ENCODE data around the gene GRK3.

The GRK3 gene

GRCh38 chr22:25656724-25657123 is 92.2 kb downstream of the GRK3 start:
- in situ Hi-C loops (cut with HindIII; ENCODE audit: low sequenced_read_pairs), result no loop called here

DNA sequence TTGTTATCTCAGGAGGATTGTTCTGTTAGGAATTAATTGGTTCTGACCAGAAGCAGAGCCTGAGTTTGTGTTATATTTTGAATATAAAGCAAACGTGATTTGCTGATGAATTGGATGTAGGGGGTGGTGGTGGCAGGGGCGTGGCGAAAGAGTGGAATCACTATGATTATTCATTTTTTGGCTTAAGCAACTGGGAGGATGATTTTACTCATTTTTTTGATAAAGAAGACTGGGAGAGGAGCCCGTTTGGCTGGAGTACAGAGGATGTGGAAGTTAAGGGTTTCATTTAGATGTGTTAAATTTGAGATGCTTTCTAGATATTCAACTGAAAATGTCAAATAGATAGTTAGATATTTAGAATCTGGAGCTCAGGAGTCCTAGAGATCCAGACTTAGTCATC is 94.2 kb downstream of the GRK3 start:
- in situ Hi-C loops (cut with HindIII; ENCODE audit: low sequenced_read_pairs), result no loop called here

GRCh38 chr22:25659413-25659812 is 94.9 kb downstream of the GRK3 start:
- in situ Hi-C loops (cut with HindIII; ENCODE audit: low sequenced_read_pairs), result no loop called here

DNA sequence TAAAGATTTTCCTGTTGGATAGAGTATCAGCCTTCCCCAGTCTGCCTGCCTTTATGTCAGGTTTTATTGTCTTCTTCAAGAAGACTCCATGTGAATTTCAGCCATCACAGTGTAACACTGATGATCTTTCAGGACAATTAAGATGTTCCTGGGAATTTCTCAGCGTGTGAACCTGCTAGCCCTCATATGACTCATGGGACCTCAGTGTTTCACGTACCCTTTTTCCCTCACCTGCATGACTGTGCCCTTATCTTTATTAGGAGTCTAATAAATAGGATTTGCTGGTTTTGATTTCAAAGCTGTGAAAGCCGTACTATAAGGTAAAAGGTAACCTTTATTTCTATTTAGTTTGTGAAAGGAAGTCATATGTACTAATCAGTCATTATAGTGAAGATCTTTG is 95.9 kb downstream of the GRK3 start:
- in situ Hi-C loops (cut with HindIII; ENCODE audit: low sequenced_read_pairs), result no loop called here

DNA sequence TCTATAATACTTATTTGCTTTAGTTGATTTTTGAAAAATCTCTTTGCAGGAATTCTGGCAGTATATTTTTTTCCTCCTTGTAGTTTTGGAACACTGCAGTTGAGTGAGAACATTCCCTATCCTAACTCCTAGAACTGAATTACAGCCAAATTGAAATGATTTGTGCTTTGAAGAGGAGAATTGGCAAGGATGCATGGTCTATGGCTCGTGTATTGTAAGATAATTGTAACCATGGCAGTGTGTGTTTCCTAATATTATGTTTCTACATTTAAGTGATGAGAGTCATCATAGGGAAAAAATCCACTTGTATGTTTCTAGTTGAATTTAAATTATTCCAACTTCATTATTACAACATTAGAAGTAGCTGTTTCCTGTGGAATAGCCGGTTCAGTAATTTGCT is 96.6 kb downstream of the GRK3 start:
- in situ Hi-C loops (cut with HindIII; ENCODE audit: low sequenced_read_pairs), result no loop called here

GRCh38 chr22:25663654-25664053 is 99.2 kb downstream of the GRK3 start:
- in situ Hi-C loops (cut with HindIII; ENCODE audit: low sequenced_read_pairs), result no loop called here

- in situ Hi-C loops (cut with HindIII; ENCODE audit: low sequenced_read_pairs), result no loop called here
Measured at GRCh38 chr22:25666308-25666707, 101.8 kb downstream of the GRK3 start.

DNA sequence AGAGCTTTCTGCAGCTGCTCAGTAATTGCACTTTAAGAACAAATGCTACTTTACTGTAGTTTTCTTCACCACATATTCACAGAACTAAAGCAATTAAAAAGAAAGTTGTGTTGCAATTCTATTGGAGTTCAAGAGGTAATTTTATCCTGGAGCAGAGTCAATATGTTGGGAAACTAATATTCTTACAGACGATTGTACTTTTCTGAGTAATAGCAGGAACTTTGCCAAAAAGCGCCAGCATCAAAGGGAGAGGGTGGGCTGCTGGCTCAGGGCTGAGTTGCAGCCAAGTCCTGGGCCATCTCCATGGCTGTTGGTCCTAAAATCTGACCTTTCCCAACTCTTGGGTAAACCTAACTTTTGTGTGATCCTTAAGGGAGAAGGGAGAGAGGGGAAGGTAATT is 104.0 kb downstream of the GRK3 start:
- in situ Hi-C loops (cut with HindIII; ENCODE audit: low sequenced_read_pairs), result no loop called here

GRCh38 chr22:25669253-25670069 is 105.0 kb downstream of the GRK3 start:
- in situ Hi-C loops (cut with HindIII; ENCODE audit: low sequenced_read_pairs), result no loop called here

DNA sequence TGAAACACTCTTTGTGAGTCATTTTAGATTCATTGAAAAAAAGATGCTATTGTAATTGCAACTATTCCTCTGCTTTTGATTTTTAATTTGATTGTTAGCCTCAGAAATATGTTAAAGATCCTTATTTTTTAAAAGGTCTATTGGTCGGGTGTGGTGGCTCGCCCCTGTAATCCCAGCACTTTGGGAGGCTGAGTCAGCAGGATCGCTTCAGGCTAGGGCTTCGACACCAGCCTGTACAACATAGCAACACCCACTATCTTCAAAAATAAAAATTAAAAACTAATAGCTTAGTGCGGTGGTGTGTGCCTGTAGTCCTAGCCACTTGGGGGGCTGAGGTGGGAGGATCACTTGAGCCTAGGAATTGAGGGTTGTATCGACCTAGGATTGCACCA is 105.6 kb downstream of the GRK3 start:
- in situ Hi-C loops (cut with HindIII; ENCODE audit: low sequenced_read_pairs), result no loop called here

GRCh38 chr22:25672289-25673084 is 108.0 kb downstream of the GRK3 start:
- in situ Hi-C loops (cut with HindIII; ENCODE audit: low sequenced_read_pairs), result no loop called here

DNA sequence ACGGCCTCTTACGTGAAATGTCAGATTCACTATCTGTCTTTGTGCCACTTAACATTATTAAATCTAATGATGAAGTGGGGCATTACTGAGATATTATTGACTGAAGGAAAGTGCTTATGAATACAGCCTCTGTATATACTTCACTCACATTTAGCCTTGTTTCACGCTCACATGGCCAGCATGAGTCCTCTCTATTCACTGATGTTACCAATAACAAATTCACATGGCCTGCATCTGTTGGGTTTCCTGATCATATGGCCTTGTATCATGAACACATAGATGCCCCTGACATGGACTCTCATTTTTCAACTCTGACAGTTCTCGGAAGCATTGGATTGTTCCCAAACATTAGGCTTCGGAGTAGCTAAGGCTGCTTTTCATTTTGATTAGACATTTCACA is 109.2 kb downstream of the GRK3 start:
- in situ Hi-C loops (cut with HindIII; ENCODE audit: low sequenced_read_pairs), result no loop called here

- in situ Hi-C loops (cut with HindIII; ENCODE audit: low sequenced_read_pairs), result no loop called here
Measured at GRCh38 chr22:25677631-25678030, 113.2 kb downstream of the GRK3 start.

- in situ Hi-C loops (cut with HindIII; ENCODE audit: low sequenced_read_pairs), result no loop called here
Measured at GRCh38 chr22:25680051-25680450, 115.6 kb downstream of the GRK3 start.

DNA sequence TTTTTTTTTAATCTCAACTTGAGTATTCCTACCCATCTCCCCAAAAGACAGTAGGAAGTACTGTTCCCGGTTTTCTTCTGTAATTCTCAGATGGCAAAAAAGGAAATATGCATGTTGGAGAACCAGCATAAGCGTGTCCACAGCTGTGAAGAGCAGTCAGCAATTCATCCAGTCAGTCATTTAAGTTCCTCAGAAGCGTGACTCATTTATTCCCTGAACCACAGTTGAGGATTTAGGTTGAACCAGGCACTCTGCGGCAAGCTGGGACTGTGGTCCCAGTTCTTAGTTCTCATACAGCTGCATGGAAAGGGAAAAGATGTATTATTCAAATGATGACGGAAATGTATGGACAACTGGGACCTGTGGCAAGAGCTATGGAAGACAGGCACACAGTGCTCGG is 116.5 kb downstream of the GRK3 start:
- in situ Hi-C loops (cut with HindIII; ENCODE audit: low sequenced_read_pairs), result no loop called here

DNA sequence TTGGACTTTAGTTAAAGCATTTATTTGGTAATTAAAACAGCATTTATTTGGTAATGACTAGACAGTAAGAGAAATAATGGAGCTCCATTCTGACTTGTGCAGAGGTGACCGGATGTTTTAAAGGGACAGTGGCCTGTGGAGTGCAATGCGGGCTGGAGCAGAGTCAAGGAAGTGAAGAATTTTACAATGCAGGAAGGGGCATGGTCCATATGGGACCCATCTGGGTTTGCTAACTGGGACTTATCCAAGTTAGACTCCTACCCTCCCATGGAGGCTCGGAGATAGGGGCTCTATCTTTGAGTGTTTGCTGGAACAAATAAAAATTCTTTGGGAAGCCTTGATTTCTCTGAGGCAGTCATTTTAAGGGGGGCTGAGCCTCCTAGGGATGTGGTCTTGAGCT is 117.6 kb downstream of the GRK3 start:
- in situ Hi-C loops (cut with HindIII; ENCODE audit: low sequenced_read_pairs), result no loop called here

- in situ Hi-C loops (cut with HindIII; ENCODE audit: low sequenced_read_pairs), result no loop called here
Measured at GRCh38 chr22:25688627-25689026, 124.2 kb downstream of the GRK3 start.

DNA sequence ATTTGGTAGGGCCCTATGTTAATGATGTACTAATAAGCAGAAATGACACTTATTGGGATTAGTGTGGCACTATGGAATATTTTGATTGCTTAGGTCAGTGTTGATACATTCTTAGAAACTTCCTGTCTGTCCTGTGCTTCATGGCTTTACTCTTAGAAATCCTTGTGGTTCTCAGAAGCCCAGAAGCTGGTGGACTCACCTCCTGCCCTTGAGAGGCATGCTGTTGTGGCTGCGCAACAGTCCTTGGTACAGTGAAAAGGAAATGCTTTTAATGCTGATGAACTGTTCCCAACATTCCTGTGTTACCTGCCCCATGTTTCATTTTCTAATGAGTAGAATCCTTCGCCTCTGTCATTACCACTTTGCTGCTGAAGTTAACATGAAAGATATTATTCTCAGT is 125.2 kb downstream of the GRK3 start:
- in situ Hi-C loops (cut with HindIII; ENCODE audit: low sequenced_read_pairs), result no loop called here

- in situ Hi-C loops (cut with HindIII; ENCODE audit: low sequenced_read_pairs), result no loop called here
Measured at GRCh38 chr22:25690798-25691197, 126.3 kb downstream of the GRK3 start.

DNA sequence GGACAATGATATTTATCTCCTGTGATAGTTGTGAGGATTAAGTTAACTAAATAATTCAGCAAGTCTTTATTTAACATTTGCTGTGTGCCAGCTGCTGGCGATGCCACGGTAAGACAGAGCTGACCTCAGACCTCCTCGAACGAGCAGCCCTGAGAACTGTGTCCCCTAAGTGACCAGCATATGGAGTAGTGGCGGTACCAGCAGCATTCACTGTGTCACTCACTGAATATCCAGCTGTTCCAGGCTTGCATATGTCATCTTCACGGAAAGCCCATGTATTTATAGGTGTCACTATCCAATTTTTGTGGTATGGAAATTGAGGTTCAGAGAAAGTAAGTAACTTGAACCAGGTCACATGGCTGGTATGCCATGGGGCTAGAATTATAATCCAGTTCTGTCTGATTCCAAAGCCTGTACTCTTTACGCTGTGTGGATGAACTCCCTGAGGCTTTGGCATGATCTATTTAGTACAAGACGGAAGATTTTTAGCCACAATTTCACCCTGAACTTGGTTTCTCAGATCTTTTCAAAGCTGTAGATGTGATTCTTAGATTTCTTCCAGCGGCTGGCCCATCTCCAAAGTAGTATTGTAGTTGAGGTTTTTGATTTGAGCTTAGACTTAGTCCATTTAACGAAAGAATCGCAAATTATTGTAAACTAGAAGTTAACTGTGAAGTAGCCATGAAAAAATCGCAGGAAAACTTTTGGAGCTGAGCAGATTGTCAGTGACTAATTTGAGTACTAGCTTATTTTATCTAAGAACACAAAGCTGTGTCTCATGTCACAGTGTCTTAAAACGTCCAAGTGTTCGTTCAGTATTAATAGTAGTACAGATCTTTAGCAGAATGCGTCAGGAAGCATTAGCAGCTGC is 128.2 kb downstream of the GRK3 start:
- in situ Hi-C loops (cut with HindIII; ENCODE audit: low sequenced_read_pairs), result no loop called here

GRCh38 chr22:25693268-25693565 is 128.7 kb downstream of the GRK3 start:
- in situ Hi-C loops (cut with HindIII; ENCODE audit: low sequenced_read_pairs), result no loop called here

All from DLD1 (cell line).